Memory B cell (primary cell): ENCODE results near the gene PGK2.

ENCODE experiments used
- ATAC-seq: fragments of 150-1000 bp; cut with Tn5 transposase; 2 replicates; pipeline ENCODE4 v1.10.0; 2021; ENCODE audit warnings: low read depth, mild to moderate bottlenecking, moderate library complexity
- DNase-seq, 2 donors: peaks; one replicate each; pipeline ENCODE4 v3.0.0; 2022; ENCODE audit warnings: low spot score in 2 of 2
- H3K27ac Mint-ChIP-seq: one replicate; pipeline ENCODE4 v1.8.0; 2022; ENCODE audit warnings: mild to moderate bottlenecking, moderate library complexity, mixed read lengths
- H3K27me3 Mint-ChIP-seq: one replicate; pipeline ENCODE4 v1.8.0; 2022; ENCODE audit warnings: mixed read lengths
- H3K36me3 Mint-ChIP-seq: one replicate; pipeline ENCODE4 v1.8.0; 2022; ENCODE audit warnings: mild to moderate bottlenecking, mixed read lengths
- H3K4me1 Mint-ChIP-seq: one replicate; pipeline ENCODE4 v1.8.0; 2022; ENCODE audit warnings: mixed read lengths
- H3K4me3 Mint-ChIP-seq: one replicate; pipeline ENCODE4 v1.8.0; 2022; ENCODE audit warnings: mild to moderate bottlenecking, moderate library complexity, mixed read lengths
- H3K9me3 Mint-ChIP-seq: one replicate; pipeline ENCODE4 v1.8.0; 2022; ENCODE audit warnings: mixed read lengths

PGK2 gene

DNA sequence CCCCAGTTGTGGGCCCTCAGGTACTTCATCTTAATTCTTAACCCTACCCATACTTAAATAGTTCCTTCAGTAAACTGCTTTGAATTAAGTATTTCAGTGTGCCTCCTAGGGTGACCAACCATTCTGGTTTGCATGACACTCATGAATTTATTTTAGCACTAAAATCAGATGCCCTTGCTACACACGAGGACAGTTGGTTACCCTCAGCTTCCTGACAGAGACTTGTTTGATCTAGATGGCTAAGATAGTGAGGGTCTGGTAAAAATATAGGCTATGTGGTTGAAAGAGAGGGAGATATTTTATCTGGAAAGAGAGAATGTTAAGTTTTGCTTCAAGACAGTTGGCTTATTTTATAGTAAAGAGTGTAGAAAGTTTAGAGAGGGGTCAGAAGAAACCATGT, 10.6 kb downstream of the PGK2 start:
- peaks cover 3% of the 10 kb centered on the region for H3K9me3 Mint-ChIP-seq
- H3K4me3 Mint-ChIP-seq, result no peak overlapping the region
- H3K27me3 Mint-ChIP-seq, result no peaks in the 10 kb centered on the region
- H3K4me1 Mint-ChIP-seq, result no peaks in the 10 kb centered on the region
- no peak for ATAC-seq
- no peaks in the 10 kb centered on the region for H3K36me3 Mint-ChIP-seq
- no peak for DNase-seq
- no peak overlapping the region for H3K27ac Mint-ChIP-seq

DNA sequence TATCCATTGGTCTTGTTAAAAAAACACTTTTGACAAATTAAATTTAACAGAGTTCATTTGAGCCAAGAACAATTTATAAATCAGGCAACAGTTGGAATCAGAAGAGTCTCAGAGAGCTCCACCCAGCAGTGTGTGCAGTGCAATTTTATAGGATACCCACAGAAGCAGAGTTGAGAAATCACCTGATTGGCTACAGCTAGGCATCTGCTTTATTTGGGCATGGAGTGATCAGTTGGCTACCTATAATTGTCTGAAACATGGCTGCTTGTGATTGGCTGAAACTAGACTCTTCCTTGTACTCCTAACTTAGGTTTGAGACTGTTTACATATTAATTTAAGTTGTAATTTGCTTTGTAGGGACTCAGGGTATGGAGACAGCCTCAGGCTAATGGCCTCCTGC, 12.0 kb downstream of the PGK2 start:
- Mint-ChIP-seq H3K36me3 (no peaks in the 10 kb centered on the region), H3K4me1 (no peaks in the 10 kb centered on the region), H3K27ac (no peak overlapping the region), H3K9me3 (peaks cover 3% of the 10 kb centered on the region), H3K4me3 (no peak overlapping the region), H3K27me3 (no peaks in the 10 kb centered on the region)
- no peak for DNase-seq
- no peak for ATAC-seq

DNA sequence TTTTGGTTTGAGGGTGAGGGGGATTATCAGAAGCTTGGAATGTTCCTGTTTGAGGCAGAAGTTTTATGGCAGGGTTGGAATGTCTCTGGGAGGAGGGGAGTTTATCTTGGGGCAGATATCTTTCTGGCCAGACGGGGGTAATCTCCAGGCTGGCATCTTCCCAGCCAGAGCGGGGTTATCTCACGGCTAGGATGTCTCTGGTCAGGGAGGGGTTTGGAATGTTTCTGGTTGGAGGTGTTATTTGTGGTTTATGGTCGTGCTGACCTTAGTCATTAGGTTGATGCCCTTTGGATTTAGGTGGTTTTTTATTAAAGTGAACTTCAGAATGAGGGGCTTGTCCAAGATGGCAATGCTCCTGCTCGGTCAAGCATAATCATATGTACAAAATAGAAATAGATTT, 14.8 kb downstream of the PGK2 start:
- Mint-ChIP-seq H3K36me3 (no peaks in the 10 kb centered on the region), H3K4me3 (no peak overlapping the region), H3K9me3 (peaks cover 3% of the 10 kb centered on the region), H3K4me1 (no peaks in the 10 kb centered on the region), H3K27ac (no peak overlapping the region), H3K27me3 (no peaks in the 10 kb centered on the region)
- ATAC-seq (no peak), DNase-seq (no peak)

DNA sequence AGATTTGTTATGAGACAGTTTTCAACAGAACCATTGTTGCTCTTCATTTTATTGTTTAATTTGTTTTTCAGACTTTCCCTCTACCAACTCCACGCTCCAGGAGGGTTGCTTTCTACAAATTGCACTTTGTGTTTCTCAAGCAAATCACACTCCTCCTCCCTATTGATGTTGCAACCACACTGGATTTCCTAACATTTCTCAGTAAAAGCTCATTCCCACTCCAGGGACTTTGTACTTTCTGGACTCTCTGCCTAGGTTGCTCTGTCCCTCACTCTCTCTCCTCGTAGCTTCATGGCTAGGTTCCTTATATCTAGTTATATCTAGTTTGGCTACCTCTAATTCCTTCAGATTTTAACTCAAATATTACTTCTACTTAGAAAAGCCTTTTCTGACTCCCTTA, 20.3 kb downstream of the PGK2 start:
- no peaks in the 10 kb centered on the region for H3K27me3 Mint-ChIP-seq
- H3K4me1 Mint-ChIP-seq, result no peaks in the 10 kb centered on the region
- ATAC-seq, result no peak
- H3K36me3 Mint-ChIP-seq, result no peaks in the 10 kb centered on the region
- H3K27ac Mint-ChIP-seq, result no peak overlapping the region
- DNase-seq, result no peak
- peaks cover 4% of the 10 kb centered on the region for H3K9me3 Mint-ChIP-seq
- H3K4me3 Mint-ChIP-seq, result no peak overlapping the region

DNA sequence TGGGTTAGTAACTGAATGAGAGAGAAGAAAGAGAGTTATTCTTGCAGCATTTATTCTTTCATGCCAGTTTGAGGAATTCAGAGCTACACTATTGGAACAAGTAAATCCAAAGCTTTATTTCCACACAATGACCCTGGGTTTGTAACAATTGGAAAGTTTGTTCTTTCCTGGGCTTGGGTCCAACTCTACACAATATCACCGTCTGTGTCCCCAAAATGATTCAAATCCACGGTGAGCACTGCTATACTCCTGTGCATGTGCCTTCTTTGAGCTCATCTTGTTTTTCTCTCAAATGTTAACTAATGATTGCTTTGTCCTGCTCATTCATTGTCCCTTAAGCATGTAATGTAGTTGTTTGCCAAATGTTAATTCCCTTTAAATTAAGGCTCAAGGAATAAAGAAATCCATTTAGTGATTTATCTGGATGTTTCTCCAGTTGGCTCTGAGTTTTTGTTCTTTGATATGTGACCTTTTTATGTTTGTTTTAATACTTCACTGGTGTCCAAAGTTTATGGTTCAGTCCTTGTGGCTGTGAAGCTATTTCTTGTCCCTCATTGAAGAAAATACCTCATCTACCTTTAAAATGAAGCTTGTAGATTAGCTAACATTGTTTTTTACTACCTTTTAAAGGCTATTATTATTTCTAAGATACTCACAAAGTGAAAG, 22.4 kb downstream of the PGK2 start:
- Mint-ChIP-seq H3K4me1 (no peaks in the 10 kb centered on the region), H3K27ac (no peak overlapping the region), H3K27me3 (no peaks in the 10 kb centered on the region), H3K4me3 (no peak overlapping the region), H3K9me3 (peaks cover 4% of the 10 kb centered on the region), H3K36me3 (no peaks in the 10 kb centered on the region)
- no peak for ATAC-seq
- no peak for DNase-seq

DNA sequence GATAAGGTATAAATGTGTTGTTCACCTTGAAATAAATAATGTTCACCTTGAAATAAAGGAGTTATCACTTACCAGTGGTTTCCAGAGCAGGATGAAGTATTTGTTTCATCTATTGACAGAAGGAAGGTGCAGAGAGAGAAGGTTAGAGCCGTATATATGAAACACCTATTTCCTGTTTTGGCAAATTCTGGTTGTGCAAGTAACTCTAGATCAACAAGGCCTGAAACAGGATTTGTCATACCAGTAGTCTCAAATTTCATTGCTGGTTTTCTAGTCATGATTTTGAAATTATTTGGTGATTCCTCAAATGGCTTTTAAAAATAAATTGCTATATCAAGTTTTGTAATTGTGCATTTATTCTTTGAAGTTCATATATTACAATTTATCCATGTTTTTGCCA, 42.8 kb downstream of the PGK2 start, which contains the start of gene CRISP3:
Gene CRISP3, minus strand, starts transcription at position 130 of the 400 bp plus-strand sequence. Its CDS starts 21 bp downstream, at position 109.
- H3K27ac Mint-ChIP-seq, result no peak within 1 kb of the TSS
- no peaks in the 10 kb centered on the region for H3K4me1 Mint-ChIP-seq
- H3K27me3 Mint-ChIP-seq, result no peaks in the 10 kb centered on the region
- no peak for ATAC-seq
- no peak for DNase-seq
- no peaks in the 10 kb centered on the region for H3K36me3 Mint-ChIP-seq
- no peak within 1 kb of the TSS for H3K4me3 Mint-ChIP-seq
- H3K9me3 Mint-ChIP-seq, result peaks cover under 1% of the 10 kb centered on the region

DNA sequence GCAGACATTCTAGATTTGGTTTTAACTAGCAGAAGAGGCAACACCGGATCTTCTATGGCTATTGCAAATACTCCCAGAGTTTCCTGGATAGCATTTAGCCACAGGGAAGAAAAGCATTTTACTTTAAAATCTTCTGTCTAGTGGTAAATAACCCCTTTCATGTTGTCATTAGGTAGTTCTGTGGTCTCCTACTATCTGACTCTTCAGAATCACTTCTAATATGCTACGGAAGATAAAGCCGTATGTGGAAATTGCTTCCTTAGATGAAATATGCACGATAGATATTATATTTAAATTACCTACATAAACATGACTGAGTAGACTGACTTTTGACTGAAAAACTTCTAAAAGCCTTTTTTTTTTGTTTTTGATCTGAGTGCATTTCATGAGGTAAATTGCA, 43.7 kb downstream of the PGK2 start:
- Mint-ChIP-seq H3K4me3 (no peak overlapping the region), H3K4me1 (no peaks in the 10 kb centered on the region), H3K27me3 (no peaks in the 10 kb centered on the region), H3K27ac (no peak overlapping the region), H3K36me3 (no peaks in the 10 kb centered on the region), H3K9me3 (no peaks in the 10 kb centered on the region)
- ATAC-seq (no peak), DNase-seq (no peak)

DNA sequence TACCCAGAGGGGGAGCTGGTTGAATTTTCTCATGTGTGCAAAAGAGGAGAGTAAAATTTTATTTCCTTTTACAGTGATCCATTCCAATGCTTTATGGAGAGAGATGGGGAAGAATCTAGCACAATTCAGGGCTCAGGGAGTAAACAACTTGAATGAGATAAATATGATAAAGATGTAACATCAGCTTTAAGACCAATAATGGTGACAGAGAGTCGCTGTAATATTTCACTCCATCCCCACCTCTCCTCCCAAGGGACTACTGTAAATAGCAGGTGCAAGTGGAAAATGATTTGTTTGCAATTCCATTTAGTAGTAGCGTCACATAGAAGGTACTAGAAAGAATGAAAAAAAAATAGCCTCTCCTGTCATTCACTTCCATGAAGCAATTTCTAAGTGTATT, 47.7 kb downstream of the PGK2 start:
- Mint-ChIP-seq H3K4me3 (no peak overlapping the region), H3K4me1 (no peaks in the 10 kb centered on the region), H3K27ac (no peak overlapping the region), H3K9me3 (no peaks in the 10 kb centered on the region), H3K27me3 (no peaks in the 10 kb centered on the region), H3K36me3 (no peaks in the 10 kb centered on the region)
- no peak for ATAC-seq
- DNase-seq, result no peak

DNA sequence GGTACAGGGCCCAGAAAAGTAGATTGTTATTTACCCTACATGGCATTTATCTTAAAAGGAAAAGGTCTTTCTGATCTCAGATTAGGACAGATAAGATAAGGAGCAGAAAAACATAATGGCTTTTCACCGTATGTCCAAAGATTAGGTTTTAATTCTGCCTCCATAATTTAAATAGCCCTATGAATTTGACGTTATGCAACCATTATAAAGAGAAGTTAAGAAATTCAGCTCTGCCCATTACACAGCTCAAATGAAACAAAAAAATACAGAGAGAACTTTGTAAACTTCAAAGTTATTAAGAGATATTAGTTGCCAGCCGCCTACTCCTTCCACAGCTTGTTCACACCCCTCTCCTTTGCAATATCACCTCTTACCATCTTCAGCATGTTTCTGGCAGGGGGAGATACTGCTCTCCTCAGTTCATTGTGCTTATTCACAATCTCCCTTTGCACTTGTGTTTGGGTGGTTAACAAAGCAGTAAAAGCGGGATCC, 51.0 kb downstream of the PGK2 start:
- no peaks in the 10 kb centered on the region for H3K36me3 Mint-ChIP-seq
- H3K4me3 Mint-ChIP-seq, result no peak overlapping the region
- H3K9me3 Mint-ChIP-seq, result peaks cover 1% of the 10 kb centered on the region
- ATAC-seq, result no peak
- H3K27me3 Mint-ChIP-seq, result no peaks in the 10 kb centered on the region
- DNase-seq, result no peak
- H3K27ac Mint-ChIP-seq, result no peak overlapping the region
- H3K4me1 Mint-ChIP-seq, result no peaks in the 10 kb centered on the region
